Measurements from ENCODE around the gene PLIN5.

The PLIN5 gene

GRCh38 chr19:4534836-4535658 is at the start of gene PLIN5:
Gene PLIN5, minus strand, starts transcription at chr19:4535224. Its CDS starts 1,150 bp downstream, at chr19:4534074.
- H3F3A ChIP-seq (ENCODE audit: insufficient read depth, low read length): no peaks in the 10 kb centered on the region
- DNase-seq: peak; percentile 35
- H3K79me2 ChIP-seq (ENCODE audit: low read length): no peaks in the 10 kb centered on the region
- H3K4me2 ChIP-seq (ENCODE audit: low read depth, low read length): peak within 1 kb of the TSS; percentile 35; the same call in 1 of the 2 replicates
- H4K20me1 ChIP-seq (ENCODE audit: insufficient read depth, low read length): no peaks in the 10 kb centered on the region
- no peak for TF ChIP-seq EZH2phosphoT487 (IDR thresholded peaks at IDR 0.05; ENCODE audit: low read length)
- no peak for TF ChIP-seq EZH2 (optimal IDR thresholded peaks at IDR 0.05; ENCODE audit: low read depth, low read length)
- no peak; the same call in 1 of the 2 replicates for TF ChIP-seq CTCF (IDR thresholded peaks at IDR 0.05; ENCODE audit: low read length)
- no peak within 1 kb of the TSS for H3K9ac ChIP-seq (ENCODE audit: low read length)
- no peak within 1 kb of the TSS for H3K27ac ChIP-seq (ENCODE audit: low read length)
- H3K4me1 ChIP-seq (ENCODE audit: low read length): peaks cover 2% of the 10 kb centered on the region; the same call in 1 of the 2 replicates
- no peaks in the 10 kb centered on the region for H3K36me3 ChIP-seq (replicated peaks; ENCODE audit: insufficient read depth, low read length)
- H3K27me3 ChIP-seq (replicated peaks; ENCODE audit: insufficient read depth, low read length): peaks cover 98% of the 10 kb centered on the region
- H3K9me3 ChIP-seq (replicated peaks; ENCODE audit: insufficient read depth, low read length): no peaks in the 10 kb centered on the region
- no peaks in the 10 kb centered on the region for H3K9me2 ChIP-seq (replicated peaks; ENCODE audit: insufficient read depth, low read length)
- H3K4me3 ChIP-seq (ENCODE audit: low read length): peak within 1 kb of the TSS; percentile 6; the same call in 1 of the 2 replicates
- H2AFZ ChIP-seq (ENCODE audit: low read length): no peak within 1 kb of the TSS

GRCh38 chr19:4583961-4584669 is 49.1 kb upstream of the PLIN5 start:
- H3F3A ChIP-seq (ENCODE audit: insufficient read depth, low read length): no peaks in the 10 kb centered on the region
- H2AFZ ChIP-seq (ENCODE audit: low read length): peak overlapping the region; percentile 16; the same call in 1 of the 2 replicates
- no peaks in the 10 kb centered on the region for H3K9me3 ChIP-seq (replicated peaks; ENCODE audit: insufficient read depth, low read length)
- H4K20me1 ChIP-seq (ENCODE audit: insufficient read depth, low read length): no peaks in the 10 kb centered on the region
- H3K4me2 ChIP-seq (ENCODE audit: low read depth, low read length): peak overlapping the region; percentile 65
- H3K9ac ChIP-seq (ENCODE audit: low read length): no peak overlapping the region
- peaks cover 89% of the 10 kb centered on the region for H3K27me3 ChIP-seq (replicated peaks; ENCODE audit: insufficient read depth, low read length)
- no peaks in the 10 kb centered on the region for H3K36me3 ChIP-seq (replicated peaks; ENCODE audit: insufficient read depth, low read length)
- peak overlapping the region; percentile 38 for H3K4me3 ChIP-seq (ENCODE audit: low read length)
- no peak for DNase-seq
- H3K27ac ChIP-seq (ENCODE audit: low read length): no peak overlapping the region
- no peaks in the 10 kb centered on the region for H3K79me2 ChIP-seq (ENCODE audit: low read length)
- H3K9me2 ChIP-seq (replicated peaks; ENCODE audit: insufficient read depth, low read length): no peaks in the 10 kb centered on the region
- TF ChIP-seq CTCF (IDR thresholded peaks at IDR 0.05; ENCODE audit: low read length) (no peak), EZH2phosphoT487 (IDR thresholded peaks at IDR 0.05; ENCODE audit: low read length) (no peak), EZH2 (optimal IDR thresholded peaks at IDR 0.05; ENCODE audit: low read depth, low read length) (no peak)
- no peaks in the 10 kb centered on the region for H3K4me1 ChIP-seq (ENCODE audit: low read length)

- Histone ChIP-seq H3K79me2 (ENCODE audit: low read length) (no peaks in the 10 kb centered on the region), H3K9me3 (replicated peaks; ENCODE audit: insufficient read depth, low read length) (no peaks in the 10 kb centered on the region), H3K4me2 (ENCODE audit: low read depth, low read length) (no peak overlapping the region), H3K9me2 (replicated peaks; ENCODE audit: insufficient read depth, low read length) (no peaks in the 10 kb centered on the region), H3K4me3 (ENCODE audit: low read length) (no peak overlapping the region), H4K20me1 (ENCODE audit: insufficient read depth, low read length) (no peaks in the 10 kb centered on the region), H3K36me3 (replicated peaks; ENCODE audit: insufficient read depth, low read length) (no peaks in the 10 kb centered on the region), H3K27ac (ENCODE audit: low read length) (no peak overlapping the region), H2AFZ (ENCODE audit: low read length) (no peak overlapping the region), H3F3A (ENCODE audit: insufficient read depth, low read length) (no peaks in the 10 kb centered on the region), H3K9ac (ENCODE audit: low read length) (no peak overlapping the region), H3K4me1 (ENCODE audit: low read length) (no peaks in the 10 kb centered on the region), H3K27me3 (replicated peaks; ENCODE audit: insufficient read depth, low read length) (peaks cover 94% of the 10 kb centered on the region)
- TF ChIP-seq EZH2 (optimal IDR thresholded peaks at IDR 0.05; ENCODE audit: low read depth, low read length) (no peak), CTCF (IDR thresholded peaks at IDR 0.05; ENCODE audit: low read length) (no peak), EZH2phosphoT487 (IDR thresholded peaks at IDR 0.05; ENCODE audit: low read length) (no peak)
- DNase-seq: no peak
These were observed 48.2 kb upstream of the PLIN5 start for GRCh38 chr19:4582980-4583842.
